HepG2 (cell line): ENCODE results near the gene TLE1.

ENCODE experiments used
- CBFB ChIP-seq: sonication (generic); formaldehyde crosslinking; IDR thresholded peaks from 2 replicates; pipeline ENCODE4 v1.4.0; 2020; ENCODE audit warnings: missing genetic modification reagents
- TCF7 ChIP-seq: sonication (generic); IDR thresholded peaks from 2 replicates; pipeline ENCODE4 v1.6.1; 2016; ENCODE audit warnings: antibody characterized with exemption, low read depth
- TF ChIP-seq, protein P1 (sequence below): sonication (generic); formaldehyde crosslinking; IDR thresholded peaks from 2 replicates; pipeline ENCODE4 v1.5.0; 2020; ENCODE audit warnings: mild to moderate bottlenecking, missing genetic modification reagents, moderate library complexity

- TF ChIP-seq CBFB (CRISPR knock-in tag), result no peak
- no peak for TF ChIP-seq TCF7
- TF ChIP-seq, protein P1, sequence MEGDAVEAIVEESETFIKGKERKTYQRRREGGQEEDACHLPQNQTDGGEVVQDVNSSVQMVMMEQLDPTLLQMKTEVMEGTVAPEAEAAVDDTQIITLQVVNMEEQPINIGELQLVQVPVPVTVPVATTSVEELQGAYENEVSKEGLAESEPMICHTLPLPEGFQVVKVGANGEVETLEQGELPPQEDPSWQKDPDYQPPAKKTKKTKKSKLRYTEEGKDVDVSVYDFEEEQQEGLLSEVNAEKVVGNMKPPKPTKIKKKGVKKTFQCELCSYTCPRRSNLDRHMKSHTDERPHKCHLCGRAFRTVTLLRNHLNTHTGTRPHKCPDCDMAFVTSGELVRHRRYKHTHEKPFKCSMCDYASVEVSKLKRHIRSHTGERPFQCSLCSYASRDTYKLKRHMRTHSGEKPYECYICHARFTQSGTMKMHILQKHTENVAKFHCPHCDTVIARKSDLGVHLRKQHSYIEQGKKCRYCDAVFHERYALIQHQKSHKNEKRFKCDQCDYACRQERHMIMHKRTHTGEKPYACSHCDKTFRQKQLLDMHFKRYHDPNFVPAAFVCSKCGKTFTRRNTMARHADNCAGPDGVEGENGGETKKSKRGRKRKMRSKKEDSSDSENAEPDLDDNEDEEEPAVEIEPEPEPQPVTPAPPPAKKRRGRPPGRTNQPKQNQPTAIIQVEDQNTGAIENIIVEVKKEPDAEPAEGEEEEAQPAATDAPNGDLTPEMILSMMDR (CRISPR knock-in tag), result no peak
Observed at GRCh38 chr9:81562231-81563019, 126.9 kb downstream of the TLE1 start.
